Kasumi-1 (cell line): ENCODE measurements around the gene SLC35G6.
"Not testable (repeated sequence)": the region's sequence is repeated elsewhere in the genome, so short reads cannot be mapped to it uniquely, and the experiment has no call there.

Experiments used
- DNase-seq, 2 experiments: peaks; one replicate each; lab custom pipeline; 2025; lab: John Stamatoyannopoulos, UW

Gene SLC35G6

DNA sequence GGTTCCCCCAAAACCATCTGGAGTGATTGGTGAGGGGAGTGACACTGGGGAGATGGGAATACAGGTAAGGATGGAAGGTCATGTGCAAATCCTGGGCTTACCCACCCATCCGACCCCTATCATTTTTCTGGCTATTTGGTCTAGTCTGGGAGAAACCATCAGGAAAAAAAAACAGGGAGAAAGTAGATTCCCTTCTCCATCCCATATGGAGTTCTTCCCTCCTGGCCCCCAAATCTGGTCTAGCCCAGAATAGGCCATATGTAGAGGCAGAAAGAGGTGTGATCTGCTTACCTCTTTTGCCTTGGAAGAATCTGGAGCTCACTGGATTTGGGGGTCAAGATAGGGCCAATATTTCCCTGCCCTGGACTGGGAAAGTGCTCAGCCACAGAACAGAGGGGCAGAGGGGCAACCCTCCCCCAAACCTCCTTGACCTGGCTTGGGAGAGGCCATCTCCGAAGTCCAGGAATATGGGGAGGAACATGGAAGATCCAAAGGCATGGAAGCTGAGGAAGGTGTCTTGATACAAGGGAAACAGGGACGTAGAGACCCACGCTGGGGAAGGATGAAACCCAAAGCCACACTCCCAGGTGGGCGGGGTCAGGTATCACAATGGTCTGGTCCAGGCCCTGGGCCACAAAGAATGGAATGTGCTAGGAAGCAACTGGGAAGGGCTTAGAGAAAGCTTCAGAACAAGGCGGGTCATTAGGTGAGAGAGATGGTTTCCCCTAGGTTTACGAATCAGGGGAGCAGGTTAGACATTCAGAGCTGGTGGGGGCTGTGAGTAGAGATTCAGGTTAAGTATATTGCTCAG, 20.2 kb upstream of the SLC35G6 start:
- DNase-seq, result no peak

DNA sequence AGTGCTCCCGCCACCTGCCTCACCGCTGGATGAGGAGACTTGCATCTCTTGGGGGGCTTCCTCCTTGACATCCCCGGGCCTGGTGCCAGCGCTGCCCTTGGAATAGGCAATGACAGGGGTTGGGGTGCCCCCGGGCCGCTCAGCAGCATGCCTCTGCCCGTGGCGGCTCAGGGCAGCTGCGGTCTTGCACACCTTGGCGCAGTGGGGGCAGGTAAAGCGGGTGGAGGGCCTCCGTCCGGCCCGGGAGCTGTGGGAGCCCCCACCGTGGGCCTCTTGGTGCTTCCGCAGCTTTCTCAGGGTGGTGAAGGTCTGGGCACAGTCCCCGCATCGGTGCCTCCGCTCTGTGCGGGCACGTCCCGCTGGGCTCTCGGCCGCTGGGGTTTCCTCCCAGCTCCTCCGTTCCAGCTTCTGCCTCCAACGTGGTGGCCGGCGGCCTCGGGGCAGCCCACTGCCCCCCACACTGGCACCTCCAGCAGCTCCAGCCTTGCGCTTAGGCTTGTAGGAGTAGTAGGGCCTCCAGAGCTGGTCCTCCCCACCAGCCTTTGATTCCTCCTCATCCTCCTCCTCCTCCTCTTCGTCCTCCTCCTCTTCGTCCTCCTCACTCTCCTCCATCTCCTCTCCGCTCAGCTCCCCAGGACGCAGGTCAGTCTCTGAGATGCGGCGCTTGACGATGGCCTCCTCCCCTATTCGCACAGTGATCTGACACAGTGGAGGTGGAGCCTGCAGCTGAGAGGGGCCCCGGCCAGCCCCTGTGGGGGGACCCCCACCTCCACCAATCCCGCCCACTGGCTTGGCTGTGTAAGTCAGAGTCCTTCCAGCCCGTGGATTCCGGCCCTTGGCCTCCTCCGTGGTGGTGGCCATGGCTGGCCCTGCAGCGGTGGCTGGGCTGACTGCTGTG, 18.5 kb upstream of the SLC35G6 start:
- DNase-seq, result no peak

DNA sequence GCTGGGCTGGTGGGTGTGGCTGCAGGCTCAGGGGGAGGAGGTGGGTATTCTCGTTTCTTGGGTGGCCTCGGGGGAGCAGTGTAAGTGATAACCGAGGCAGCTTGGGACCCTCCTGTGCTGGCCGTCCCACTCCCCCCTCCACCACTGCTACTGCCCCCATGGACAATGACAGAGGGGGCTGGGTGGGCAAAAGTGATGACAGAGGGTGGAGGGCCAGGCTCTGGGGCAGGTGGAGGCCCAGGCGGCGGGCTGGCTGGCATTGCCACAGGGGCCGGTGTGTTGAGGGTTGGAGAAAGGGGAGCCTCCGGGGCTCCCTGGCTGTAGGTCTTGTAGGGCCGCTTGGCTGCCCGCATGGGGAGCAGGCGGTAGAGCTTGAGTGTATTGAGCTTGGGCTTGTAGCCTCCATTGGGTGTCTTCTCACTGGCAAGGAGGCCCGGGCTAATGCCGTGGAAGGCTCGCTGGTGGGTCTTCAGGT, 17.8 kb upstream of the SLC35G6 start:
- no peak for DNase-seq

DNA sequence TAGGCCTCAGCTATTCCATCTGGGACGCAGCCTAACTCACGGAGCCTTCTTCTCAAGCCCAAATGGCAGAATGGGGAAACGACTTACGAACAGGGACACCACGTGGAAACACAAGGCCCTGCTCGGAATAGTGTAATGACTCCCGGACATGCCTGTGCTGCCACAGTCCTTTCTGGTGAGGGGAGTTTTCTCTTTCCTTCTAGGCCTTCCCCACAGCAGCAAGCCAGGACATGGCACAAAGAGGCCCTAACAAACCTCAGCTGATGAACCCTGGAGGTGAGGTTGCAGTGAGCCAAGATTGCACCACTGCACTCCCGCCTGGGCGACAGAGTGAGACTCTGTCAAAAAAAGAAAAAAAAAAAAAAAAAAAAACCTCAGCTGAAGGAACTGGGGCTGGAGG, 17.2 kb upstream of the SLC35G6 start:
- DNase-seq, result no peak

DNA sequence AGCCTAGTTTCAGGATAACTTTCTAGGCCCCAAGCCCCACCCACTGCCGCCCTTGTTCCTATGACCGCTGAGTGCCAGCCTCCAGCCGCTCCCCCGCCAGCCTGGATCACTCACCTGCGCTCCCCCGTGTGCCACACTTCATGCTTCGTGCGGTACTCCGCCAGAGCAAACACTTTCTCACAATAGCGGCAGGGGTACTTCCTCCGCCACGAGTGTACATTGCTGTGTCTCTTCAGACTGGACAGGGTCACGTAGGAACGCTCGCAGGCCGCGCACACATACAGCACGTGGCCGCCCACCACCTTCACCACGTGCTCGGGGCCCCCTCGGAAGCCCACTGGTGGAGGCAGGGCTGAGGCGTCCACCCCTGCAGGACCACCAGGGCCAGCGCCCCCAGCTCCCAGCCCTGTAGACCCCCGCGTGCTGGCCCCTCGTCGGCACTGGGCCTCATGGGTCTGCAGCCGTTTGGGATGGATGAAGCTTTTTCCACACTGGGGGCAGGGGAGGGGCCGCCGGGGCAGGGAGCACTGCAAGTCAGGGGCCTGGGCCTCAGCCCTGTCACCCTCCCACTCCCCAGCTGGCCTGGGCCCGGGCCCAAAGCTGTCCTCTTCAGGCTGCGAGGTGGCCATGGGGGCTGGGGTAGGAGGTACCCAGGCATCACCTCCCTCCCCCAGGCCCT, 15.5 kb upstream of the SLC35G6 start:
- DNase-seq, result no peak

DNA sequence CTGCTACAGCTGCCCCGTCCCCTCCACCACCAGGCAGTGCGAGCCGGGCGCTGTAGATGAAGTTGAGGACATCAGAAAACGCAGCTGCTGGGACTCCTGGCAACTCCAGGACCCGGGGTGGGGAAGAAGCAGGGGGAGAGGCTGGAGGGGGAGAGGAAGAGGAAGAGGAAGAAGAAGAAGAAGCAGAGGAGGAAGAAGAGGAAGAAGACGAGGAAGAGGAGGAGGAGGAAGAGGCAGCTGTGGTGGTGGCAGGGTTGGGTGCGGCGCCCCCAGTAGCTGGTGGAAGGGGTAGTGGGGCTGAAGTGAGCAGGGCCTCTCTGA, 15.0 kb upstream of the SLC35G6 start:
- no peak for DNase-seq

DNA sequence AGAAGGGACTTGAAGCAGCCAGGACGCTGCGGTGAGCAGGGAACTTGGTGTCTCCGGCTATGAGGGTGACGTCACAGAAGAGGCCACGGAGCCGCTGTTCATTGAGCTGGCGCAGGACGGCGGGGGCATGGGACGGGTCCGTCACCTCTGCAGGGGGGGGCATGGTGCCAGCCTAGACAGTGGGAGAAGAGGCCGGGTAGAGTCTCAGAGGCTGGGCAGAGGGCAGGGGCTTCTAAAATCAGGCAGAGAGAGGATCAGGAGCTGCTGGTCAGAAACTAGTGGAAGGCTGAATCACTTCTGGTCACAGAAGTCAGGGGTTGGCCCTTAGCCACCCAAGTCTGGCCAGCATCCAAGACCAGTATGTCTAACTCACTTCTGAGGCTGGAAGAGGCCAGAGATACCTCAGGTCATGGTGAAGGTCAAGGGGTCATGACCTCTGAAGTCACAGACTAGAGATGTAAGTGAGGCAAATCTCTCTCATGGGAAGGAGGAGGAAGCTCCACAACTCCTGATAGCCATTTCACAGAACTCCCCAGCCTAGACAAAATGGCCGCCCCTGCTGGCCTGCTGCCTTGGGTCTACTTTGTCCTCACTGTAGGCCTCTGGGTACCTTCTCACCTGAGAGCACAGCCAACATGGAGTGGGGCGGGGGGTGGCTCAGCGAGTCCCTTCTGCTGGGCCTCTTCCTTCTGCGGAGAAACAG, 14.5 kb upstream of the SLC35G6 start:
- no peak for DNase-seq

DNA sequence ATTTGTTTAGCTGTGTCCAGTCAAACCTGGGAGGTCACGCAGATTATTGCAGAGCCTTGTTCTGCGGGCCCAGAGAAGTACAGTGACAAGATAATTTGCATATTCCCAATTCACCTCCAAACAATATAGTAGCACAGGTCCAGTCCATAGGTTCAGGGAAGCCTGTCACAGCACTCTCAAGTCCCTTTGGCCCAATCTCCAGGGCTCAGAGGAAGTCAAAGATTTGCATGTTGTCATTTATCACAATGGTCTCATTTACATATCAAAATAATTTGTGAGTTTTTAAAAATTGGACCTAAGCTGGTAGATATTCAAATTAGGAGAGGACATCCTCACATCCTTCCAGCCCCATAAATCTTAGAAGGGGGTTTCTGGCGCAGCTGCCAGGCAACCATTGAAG, 13.7 kb upstream of the SLC35G6 start:
- no peak for DNase-seq

DNA sequence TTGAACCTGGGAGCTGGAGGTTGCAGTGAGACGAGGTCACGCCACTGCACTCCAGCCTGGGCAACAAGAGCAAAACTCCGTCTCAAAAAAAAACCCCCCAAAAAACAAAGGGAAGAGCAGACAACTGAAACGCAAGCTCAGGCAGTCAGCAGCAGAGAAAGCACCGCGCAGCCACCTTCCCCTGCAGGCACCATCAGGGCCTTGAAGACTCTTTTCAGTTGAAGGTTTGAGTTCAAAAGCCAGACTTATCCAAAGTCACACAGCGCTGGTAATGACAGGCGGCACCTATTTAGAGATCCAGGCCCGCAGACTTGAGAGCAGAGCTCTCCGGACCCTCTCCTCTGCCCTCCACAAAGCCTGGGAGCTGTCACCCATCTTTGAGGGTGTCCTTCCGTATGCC, 13.0 kb upstream of the SLC35G6 start:
- no peak for DNase-seq

DNA sequence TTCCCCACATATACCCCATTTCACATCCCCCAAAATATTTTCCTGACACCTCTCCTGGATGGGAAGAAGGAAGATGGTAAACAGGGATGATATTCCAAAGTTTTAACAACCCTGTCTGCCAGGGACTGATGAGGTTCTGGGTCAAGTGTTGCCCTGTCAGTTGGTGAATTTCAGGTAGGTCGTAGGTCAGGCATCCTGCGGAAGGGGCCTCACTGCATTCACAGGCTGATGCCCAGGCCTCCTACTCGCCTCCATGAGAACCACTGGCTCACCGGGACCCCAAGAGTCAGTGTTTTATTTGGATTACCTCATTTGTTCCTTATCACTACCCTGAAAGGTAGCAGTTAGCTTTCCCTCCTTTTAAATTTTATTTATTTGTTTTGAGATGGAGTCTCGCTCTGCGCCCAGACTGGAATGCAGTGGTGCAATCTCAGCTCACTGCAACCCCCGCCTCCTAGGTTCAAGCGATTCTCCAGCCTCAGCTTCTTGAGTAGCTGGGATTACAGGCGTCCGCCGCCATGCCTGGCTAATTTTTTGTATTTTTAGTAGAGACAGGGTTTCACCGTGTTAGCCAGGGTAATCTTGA, 12.3 kb upstream of the SLC35G6 start:
- no peak for DNase-seq

DNA sequence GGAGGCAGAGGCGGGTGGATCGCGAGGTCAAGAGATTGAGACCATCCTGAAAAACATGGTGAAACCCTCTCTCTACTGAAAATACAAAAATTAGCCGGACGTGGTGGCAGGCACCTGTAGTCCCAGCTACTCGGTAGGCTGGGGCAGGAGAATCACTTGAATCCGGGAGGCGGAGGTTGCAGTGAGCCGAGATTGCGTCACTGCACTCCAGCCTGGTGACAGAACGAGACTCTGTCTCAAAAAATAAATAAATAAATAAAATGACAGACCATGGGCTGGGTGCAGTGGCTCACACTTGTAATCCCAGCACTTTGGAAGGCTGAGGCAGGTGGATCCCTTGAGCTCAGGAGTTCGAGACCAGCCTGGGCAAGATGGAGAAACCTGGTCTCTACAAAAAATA, 11.4 kb upstream of the SLC35G6 start:
- DNase-seq, result not testable (repeated sequence)

DNA sequence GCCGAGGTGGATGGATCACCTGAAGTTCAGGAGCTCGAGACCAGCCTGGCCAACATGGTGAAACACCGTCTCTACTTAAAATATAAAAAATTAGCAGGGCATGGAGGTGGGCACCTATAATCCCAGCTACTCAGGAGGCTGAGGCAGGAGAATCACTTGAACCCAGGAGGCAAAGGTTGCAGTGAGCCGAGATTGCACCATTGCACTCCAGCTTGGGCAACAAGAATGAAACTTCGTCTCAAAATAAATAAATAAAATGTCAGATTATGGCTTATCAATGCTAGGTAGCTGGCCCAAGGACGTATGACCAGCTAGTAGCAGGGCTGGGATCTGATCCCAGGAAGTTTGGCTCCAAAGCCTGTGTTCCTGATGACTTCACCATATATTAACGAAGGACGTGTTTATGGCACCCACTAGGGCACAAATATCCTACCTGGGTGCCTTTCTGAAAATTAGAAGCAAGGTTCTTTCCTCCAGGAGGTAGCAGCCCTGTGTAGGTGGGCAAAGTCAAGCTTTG, 10.7 kb upstream of the SLC35G6 start:
- not testable (repeated sequence) for DNase-seq

DNA sequence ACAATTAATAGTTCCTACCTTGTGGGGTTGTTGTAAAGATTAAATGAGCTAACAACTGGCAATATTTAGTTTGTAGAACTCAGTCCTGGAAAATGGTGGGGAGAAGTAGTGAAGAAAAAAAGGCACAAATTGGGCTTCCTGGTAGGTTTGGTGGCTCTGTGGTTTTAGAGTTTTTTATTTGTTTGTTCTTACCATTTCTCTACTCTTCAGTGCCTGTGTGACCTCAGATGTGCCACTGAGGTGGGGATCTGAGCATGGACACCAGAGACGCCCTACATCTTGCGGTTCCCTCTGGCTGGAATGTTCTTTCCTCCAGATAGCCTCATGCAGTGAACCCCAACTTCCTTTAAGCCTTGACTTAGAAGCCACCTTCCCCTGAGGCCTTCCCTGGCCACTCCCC, 9.5 kb upstream of the SLC35G6 start:
- DNase-seq, result no peak

DNA sequence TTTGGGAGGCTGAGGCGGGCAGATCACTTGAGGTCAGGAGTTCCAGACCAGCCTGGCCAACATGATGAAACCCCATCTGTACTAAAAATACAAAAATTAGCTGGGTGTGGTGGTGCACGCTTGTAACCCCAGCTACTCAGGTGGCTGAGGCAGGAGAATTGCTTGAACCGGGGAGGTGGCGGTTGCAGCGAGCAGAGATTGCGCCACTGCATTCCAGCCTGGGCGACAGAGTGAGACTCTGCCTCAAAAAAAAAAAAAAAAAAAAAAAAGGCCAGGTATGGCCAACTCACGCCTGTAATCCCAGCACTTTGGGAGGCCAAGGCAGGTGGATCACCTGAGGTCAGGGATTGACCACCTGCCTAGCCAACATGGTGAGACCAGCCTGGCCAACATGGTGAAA, 6.5 kb upstream of the SLC35G6 start:
- not testable (repeated sequence) for DNase-seq

DNA sequence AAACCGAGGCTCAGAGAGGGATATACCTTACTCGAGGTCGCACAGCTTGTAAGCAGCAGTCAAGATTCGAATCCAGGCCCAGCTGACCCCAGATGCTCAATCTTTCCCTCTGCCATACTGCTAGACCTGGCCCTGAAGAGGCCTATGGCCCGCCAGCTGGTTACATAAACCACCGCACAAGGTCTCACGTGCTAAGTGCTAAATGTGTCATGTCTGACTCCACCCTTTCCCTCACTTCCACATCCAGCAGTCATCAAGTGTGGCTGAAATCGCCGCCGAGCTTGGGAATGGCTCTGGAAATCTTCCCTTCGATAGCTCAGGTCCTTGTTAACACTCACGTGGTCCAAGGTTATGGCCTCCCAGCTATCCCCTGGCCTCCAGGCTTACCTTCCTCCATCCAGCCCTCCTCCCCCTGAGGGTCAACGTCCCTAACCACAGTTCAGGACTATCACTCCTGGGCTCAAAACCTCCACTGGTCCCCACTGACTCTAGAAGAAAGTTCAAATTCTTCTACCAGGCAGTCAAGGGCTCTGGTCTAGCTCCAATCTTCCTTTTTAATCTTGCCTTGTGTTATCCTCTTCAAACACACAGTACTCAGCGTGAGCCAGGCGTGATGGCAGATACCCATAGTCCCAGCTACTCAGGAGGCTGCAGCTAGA, 5.4 kb upstream of the SLC35G6 start:
- DNase-seq, result no peak

DNA sequence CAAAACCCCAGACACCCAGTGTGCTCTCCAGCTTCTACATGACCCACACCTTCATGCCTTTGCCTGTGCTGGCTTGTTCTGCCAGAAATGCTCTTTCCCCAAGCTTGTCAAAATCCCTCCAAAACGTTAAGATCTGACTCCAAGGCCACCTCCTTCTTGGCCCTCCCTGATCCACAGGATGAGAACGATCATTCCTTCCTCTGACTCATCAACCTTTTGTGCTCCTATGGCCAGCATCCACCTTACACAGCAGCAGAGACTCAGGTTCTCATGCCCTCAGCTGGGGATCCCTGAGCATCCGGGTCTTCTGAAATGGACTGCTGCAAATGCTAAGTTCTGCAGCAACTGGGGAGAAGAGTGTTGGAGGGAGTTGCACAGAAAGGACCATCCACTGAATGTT, 4.8 kb upstream of the SLC35G6 start:
- DNase-seq, result no peak

DNA sequence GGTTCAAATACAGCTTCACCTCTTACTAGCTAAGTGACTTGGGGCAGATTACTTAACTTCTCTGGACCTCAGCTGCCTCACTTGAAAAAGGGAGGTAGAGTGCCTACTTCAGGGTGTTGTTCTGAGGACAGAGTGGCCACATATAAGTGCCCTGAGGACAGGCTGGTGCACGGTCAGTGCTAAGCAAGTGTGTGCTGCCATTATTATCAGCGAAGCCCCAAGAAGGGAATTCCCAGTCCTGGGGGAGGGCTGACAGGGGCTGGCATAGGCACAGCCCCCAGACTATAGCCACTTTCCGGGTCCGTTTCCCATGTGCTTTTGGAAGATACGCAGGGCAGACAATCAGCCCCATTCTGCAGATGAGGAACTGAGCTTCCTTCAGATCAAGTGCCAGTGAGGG, 4.3 kb upstream of the SLC35G6 start:
- no peak for DNase-seq

DNA sequence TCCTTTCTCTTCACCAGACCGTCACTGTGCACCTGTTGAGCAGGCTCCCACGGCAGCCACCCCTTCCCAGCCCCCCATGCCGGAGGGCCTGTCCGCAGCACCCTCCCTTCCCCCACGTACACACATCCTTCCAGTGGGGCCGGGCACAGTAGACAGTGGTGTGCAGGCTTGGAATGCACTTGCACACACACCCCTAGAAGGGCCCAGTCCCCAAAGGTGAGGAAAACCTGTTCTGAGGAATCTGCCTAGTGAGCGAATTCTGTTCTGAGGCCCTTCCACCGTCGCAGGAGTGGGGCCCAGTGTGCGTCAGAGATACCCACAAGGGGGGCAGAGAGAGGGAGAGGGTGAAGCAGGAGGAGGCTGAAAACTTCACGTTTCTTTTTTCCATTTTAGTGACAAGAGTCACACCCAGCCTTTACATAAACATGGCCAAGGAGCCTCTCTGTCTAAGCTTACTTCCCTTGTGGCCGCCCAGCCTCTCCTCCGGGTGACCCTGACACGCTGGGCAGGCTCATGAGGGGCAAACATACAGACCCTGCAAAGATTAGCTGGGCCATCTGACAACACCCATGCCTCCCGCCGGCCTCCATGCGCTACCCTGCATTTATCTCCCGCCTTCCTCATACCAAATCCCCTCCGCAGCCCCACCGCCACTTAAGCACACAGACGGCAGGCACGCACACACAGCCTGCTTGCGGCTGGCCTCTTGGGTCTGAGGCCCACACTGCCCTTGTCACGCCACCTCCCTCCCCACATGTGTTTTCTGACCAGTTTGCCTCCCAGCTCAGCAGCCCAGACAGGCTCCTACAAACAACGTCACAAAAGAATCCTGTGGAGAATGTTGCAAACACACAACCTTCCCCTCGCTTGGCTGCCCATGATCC, 3.6 kb upstream of the SLC35G6 start:
- no peak for DNase-seq

DNA sequence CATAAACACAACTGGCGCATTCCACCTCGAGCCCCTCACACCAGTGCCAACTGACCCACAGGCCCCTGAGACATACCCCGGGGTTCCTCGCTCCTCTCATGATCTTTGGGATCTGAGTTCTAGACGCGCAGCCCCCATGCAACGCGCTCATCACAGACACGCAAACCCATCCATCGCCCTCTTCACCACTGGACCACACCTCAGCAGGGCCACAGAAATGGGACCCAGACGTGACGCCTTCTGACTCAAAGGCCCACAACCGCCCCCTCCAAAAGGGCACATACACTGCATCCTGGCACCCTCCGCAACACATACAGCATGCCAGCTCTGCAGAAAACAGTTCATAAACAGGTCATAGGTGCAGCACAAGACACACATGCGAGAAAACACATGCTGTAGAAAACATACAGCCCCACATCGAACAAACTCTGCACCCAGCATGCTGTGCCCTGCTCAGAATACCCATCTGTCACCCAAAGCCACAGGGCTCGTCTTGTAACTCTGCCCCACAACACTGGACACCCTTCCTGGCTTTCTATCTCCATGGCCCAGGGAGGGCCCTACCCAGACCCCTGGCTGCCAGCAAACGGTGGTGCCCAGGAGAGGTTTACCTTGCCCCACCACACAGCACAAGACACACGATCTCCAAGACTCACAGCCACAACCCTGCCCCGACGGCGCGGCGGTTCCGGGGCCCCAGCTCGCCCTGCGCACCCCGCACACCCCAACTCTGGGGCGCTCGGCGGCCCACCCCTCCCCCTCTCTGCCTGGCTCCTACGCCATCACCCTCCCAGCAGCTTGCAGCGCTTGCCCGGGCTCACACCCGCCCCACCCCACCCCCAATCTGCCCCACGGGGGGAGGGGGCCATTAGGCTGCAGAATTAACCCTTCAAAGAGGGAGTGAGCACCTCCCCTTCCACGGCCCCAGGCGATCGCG, 2.7 kb upstream of the SLC35G6 start:
- DNase-seq, result no peak
